Neural cell (in vitro differentiated cells): ENCODE data around the gene ZMIZ2. TPM values are rescaled to one million over a fixed set of nuclear protein-coding genes. Genes with fewer than 3 reads are reported as not detected.

Experiments
- H2AFZ ChIP-seq: fragments of 200-600, 300-800 bp; sonication (generic), shearing (Covaris generic); 2 replicates; pipeline ENCODE4 v1.6.0; 2014; ENCODE audit warnings: low read depth, mild to moderate bottlenecking, antibody characterized with exemption, low read length, moderate library complexity
- H3F3A ChIP-seq: fragments of 200-600 bp; shearing (Covaris generic); 2 replicates; pipeline ENCODE4 v1.6.1; 2016; ENCODE audit warnings: mild to moderate bottlenecking, moderate library complexity, mixed read lengths, antibody characterized with exemption, low read length; ENCODE audit not compliant: insufficient read depth, poor library complexity, severe bottlenecking
- H3K27ac ChIP-seq: fragments of 200-600, 300-800 bp; sonication (generic), shearing (Covaris generic); 2 replicates; pipeline ENCODE4 v1.5.1; 2014; ENCODE audit warnings: mild to moderate bottlenecking, low read length, moderate library complexity
- H3K27me3 ChIP-seq: fragments of 300-800, 200-600 bp; sonication (generic), shearing (Covaris generic); 2 replicates; pipeline ENCODE4 v1.6.0; 2014; ENCODE audit warnings: mild to moderate bottlenecking, low read depth, low read length, moderate library complexity; ENCODE audit not compliant: insufficient read depth
- H3K36me3 ChIP-seq: fragments of 300-800, 200-600 bp; sonication (generic), shearing (Covaris generic); 2 replicates; pipeline ENCODE4 v1.5.1; 2014; ENCODE audit warnings: mild to moderate bottlenecking, antibody characterized with exemption, low read length, moderate library complexity; ENCODE audit not compliant: insufficient read depth
- H3K4me2 ChIP-seq: fragments of 300-800, 200-600 bp; sonication (generic), shearing (Covaris generic); 2 replicates; pipeline ENCODE4 v1.6.0; 2014; ENCODE audit warnings: mild to moderate bottlenecking, low read length
- H3K4me3 ChIP-seq: fragments of 300-800, 200-600 bp; sonication (generic), shearing (Covaris generic); 2 replicates; pipeline ENCODE4 v1.5.1; 2014; ENCODE audit warnings: mild to moderate bottlenecking, low read length, moderate library complexity
- H3K79me2 ChIP-seq: fragments of 200-600 bp; shearing (Covaris generic); replicated peaks from 2 replicates; pipeline ENCODE4 v1.6.0; 2014; ENCODE audit warnings: mild to moderate bottlenecking, low read length, moderate library complexity; ENCODE audit not compliant: insufficient read depth
- H3K9ac ChIP-seq: fragments of 300-800, 200-600 bp; sonication (generic), shearing (Covaris generic); 2 replicates; pipeline ENCODE4 v1.6.1; 2016; ENCODE audit warnings: mild to moderate bottlenecking, low read length, mixed read lengths
- H3K9me2 ChIP-seq: fragments of 200-600 bp; shearing (Covaris generic); 2 replicates; pipeline ENCODE4 v1.6.1; 2016; ENCODE audit warnings: mild to moderate bottlenecking, low read length, mixed read lengths; ENCODE audit not compliant: insufficient read depth
- H3K9me3 ChIP-seq: fragments of 200-600, 300-800 bp; sonication (generic), shearing (Covaris generic); 2 replicates; pipeline ENCODE4 v1.6.1; 2016; ENCODE audit warnings: mild to moderate bottlenecking, mixed run types, low read length, moderate library complexity, mixed read lengths
- H4K20me1 ChIP-seq: fragments of 200-600 bp; shearing (Covaris generic); 2 replicates; pipeline ENCODE4 v1.6.1; 2016; ENCODE audit warnings: mild to moderate bottlenecking, mixed run types; ENCODE audit not compliant: insufficient read depth
- EP300 ChIP-seq: fragments of 450-650 bp; conservative IDR thresholded peaks from 2 replicates; pipeline ENCODE4 v1.6.1; 2014; ENCODE audit warnings: antibody characterized with exemption, mild to moderate bottlenecking, moderate library complexity; ENCODE audit not compliant: poor library complexity, severe bottlenecking
- EZH2 ChIP-seq: fragments of 200-600, 300-800 bp; shearing (Covaris generic), sonication (generic); IDR thresholded peaks from 2 replicates; pipeline ENCODE4 v1.6.1; 2014; ENCODE audit warnings: antibody characterized with exemption, low read length, borderline replicate concordance, mild to moderate bottlenecking; ENCODE audit not compliant: insufficient read depth, poor library complexity, severe bottlenecking
- MXI1 ChIP-seq: fragments of 450-650 bp; conservative IDR thresholded peaks from 2 replicates; pipeline ENCODE4 v1.6.1; 2014; ENCODE audit warnings: antibody characterized with exemption, mild to moderate bottlenecking; ENCODE audit not compliant: poor library complexity, severe bottlenecking
- POLR2AphosphoS5 ChIP-seq: IDR thresholded peaks from 2 replicates; pipeline ENCODE4 v1.6.1; 2012
- RAD21 ChIP-seq: fragments of 450-650 bp; conservative IDR thresholded peaks from 2 replicates; pipeline ENCODE4 v1.6.1; 2014; ENCODE audit warnings: antibody characterized with exemption, mild to moderate bottlenecking, moderate library complexity
- REST ChIP-seq: IDR thresholded peaks from 2 replicates; pipeline ENCODE4 v1.6.1; 2012; ENCODE audit warnings: borderline replicate concordance
- SMC3 ChIP-seq: fragments of 450-650 bp; conservative IDR thresholded peaks from 2 replicates; pipeline ENCODE4 v1.6.1; 2014; ENCODE audit warnings: antibody characterized with exemption, mild to moderate bottlenecking, moderate library complexity; ENCODE audit not compliant: poor library complexity
- TAF1 ChIP-seq: IDR thresholded peaks from 2 replicates; pipeline ENCODE4 v1.6.1; 2012; ENCODE audit warnings: low read depth
- polyA plus RNA-seq: library from polyadenylated mRNA; depleted of rRNA; stranded (reverse); fragments of >200 nt; gene quantifications from 2 replicates; pipeline ENCODE4 v1.2.3, GENCODE V29; 2014
- TF ChIP-seq, protein P1 (sequence below): fragments of 450-650 bp; IDR thresholded peaks from 2 replicates; pipeline ENCODE4 v1.5.1; 2014; ENCODE audit warnings: antibody characterized with exemption, mild to moderate bottlenecking, moderate library complexity; ENCODE audit not compliant: poor library complexity, severe bottlenecking

ZMIZ2 gene
- polyA plus RNA-seq, 1 donor from 2014 or later, result 18.3 TPM

DNA sequence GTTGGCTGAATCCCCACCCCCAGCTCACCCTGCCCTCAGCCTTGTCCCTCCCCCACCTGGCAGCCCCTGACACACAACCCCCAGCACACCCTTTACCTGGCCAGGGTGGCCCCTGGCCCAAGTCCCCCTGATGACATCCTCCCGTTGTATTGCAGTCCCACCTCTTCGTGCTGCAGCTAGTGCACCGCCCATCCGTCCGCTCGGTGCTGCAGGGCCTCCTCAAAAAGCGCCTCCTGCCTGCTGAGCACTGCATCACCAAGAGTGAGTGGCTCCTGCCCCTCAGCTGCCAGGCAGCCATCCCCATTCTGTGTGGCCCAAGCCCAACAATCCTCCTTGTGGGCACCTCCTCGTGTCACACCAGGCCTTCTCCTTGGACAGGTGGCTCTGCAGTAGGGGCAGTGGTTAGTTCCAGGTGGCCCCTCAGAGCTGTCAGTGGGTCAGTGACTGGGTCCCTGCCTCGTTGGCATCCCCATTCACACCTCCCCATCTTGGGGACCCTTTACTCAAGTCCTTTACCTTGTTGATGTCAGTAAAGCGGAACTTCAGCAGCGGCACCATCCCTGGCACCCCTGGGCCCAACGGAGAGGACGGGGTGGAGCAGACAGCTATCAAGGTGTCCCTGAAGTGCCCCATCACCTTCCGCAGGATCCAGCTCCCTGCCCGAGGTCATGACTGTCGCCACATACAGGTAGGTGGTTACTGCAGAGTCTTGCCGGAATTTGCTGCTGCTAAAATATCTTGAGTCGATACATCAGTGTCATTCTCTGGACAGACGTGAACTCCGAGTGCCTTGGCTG is 14.3 kb downstream of the ZMIZ2 start:
- Histone ChIP-seq H3K79me2 (no peaks in the 10 kb centered on the region), H4K20me1 (no peaks in the 10 kb centered on the region), H3K4me3 (no peak overlapping the region), H2AFZ (no peak overlapping the region), H3K4me2 (no peak overlapping the region), H3K36me3 (no peaks in the 10 kb centered on the region), H3F3A (no peaks in the 10 kb centered on the region), H3K9me3 (no peaks in the 10 kb centered on the region), H3K27ac (no peak overlapping the region), H3K9me2 (no peaks in the 10 kb centered on the region), H3K9ac (no peak overlapping the region), H3K27me3 (no peaks in the 10 kb centered on the region)
- TF ChIP-seq SMC3 (no peak), RAD21 (no peak), EZH2 (no peak), EP300 (no peak), MXI1 (no peak), REST (no peak), TAF1 (no peak), POLR2AphosphoS5 (no peak)
- TF ChIP-seq, protein P1, sequence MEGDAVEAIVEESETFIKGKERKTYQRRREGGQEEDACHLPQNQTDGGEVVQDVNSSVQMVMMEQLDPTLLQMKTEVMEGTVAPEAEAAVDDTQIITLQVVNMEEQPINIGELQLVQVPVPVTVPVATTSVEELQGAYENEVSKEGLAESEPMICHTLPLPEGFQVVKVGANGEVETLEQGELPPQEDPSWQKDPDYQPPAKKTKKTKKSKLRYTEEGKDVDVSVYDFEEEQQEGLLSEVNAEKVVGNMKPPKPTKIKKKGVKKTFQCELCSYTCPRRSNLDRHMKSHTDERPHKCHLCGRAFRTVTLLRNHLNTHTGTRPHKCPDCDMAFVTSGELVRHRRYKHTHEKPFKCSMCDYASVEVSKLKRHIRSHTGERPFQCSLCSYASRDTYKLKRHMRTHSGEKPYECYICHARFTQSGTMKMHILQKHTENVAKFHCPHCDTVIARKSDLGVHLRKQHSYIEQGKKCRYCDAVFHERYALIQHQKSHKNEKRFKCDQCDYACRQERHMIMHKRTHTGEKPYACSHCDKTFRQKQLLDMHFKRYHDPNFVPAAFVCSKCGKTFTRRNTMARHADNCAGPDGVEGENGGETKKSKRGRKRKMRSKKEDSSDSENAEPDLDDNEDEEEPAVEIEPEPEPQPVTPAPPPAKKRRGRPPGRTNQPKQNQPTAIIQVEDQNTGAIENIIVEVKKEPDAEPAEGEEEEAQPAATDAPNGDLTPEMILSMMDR, result no peak

GRCh38 chr7:44764081-44764480 is 15.4 kb downstream of the ZMIZ2 start:
- H3F3A ChIP-seq, result no peaks in the 10 kb centered on the region
- H3K9me2 ChIP-seq, result no peaks in the 10 kb centered on the region
- no peak overlapping the region for H3K4me2 ChIP-seq
- no peaks in the 10 kb centered on the region for H3K27me3 ChIP-seq
- no peaks in the 10 kb centered on the region for H3K36me3 ChIP-seq
- no peaks in the 10 kb centered on the region for H3K79me2 ChIP-seq
- H4K20me1 ChIP-seq, result no peaks in the 10 kb centered on the region
- no peak overlapping the region for H3K27ac ChIP-seq
- H3K9me3 ChIP-seq, result no peaks in the 10 kb centered on the region
- H2AFZ ChIP-seq, result no peak overlapping the region
- no peak overlapping the region for H3K4me3 ChIP-seq
- H3K9ac ChIP-seq, result no peak overlapping the region
- no peak for TF ChIP-seq SMC3
- no peak for TF ChIP-seq POLR2AphosphoS5
